OCI-LY1 (cell line): ENCODE data around the gene TNRC6C.

Source experiments
- CTCF ChIP-seq: fragments of 200-600 bp; sonication (generic), shearing (Covaris generic); IDR thresholded peaks from 2 replicates; pipeline ENCODE4 v1.5.1; 2017; ENCODE audit warnings: mild to moderate bottlenecking, antibody characterized with exemption, low read length, moderate library complexity, mixed read lengths
- EZH2 ChIP-seq: fragments of 200-600 bp; sonication (generic), shearing (Covaris generic); IDR thresholded peaks from 2 replicates; pipeline ENCODE4 v1.8.0; 2017; ENCODE audit warnings: borderline replicate concordance, mixed run types, mild to moderate bottlenecking, antibody characterized with exemption, low read length, moderate library complexity, mixed read lengths

DNA sequence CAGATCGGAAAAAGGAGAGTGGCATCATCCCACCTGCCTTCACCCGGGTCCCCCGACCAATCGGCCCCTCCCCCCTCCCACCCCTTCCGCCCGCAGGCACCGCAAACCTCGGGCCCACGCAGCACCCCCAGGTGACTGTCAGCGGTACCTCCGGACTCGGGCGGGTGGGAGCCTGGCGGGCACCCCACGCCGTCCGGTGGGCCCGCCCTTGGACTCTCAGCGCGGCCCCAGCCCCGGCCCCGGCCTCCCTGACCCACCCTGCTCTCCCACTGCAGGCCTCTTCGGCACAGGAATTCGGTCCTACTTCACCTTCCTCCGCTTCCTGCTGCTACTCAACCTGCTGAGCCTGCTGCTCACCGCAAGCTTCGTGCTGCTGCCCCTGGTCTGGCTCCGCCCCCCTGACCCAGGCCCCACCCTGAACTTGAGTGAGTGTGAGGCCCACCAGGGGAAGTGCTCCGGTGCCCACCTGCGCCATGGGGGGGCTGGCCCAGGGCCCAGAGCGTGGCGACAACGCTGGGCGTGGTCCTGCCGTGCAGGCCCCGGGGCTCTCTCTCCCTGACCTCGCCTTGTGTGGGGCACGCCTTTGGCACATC lies 173.7 kb downstream of the TNRC6C start:
- TF ChIP-seq CTCF (peak; percentile 8; the same call in 1 of the 2 replicates), EZH2 (no peak)
